CD4-positive, alpha-beta memory T cell (primary cell): ENCODE measurements around the gene RNF4. TPM values are rescaled to one million over a fixed set of nuclear protein-coding genes. Genes with fewer than 3 reads are reported as not detected.
"Not testable (repeated sequence)": the region's sequence is repeated elsewhere in the genome, so short reads cannot be mapped to it uniquely, and the experiment has no call there.

Experiments used
- CTCF ChIA-PET: fragments of 350-600 bp; sonication (Branson Sonifier 250); formaldehyde crosslinking; loops from one replicate; lab custom pipeline; 2021; ENCODE audit warnings: inconsistent platforms; ENCODE audit not compliant: partially characterized antibody; lab: Charles Lee
- POLR2A ChIA-PET: fragments of 350-600 bp; sonication (Branson Sonifier 250); formaldehyde crosslinking; loops from one replicate; lab custom pipeline; 2021; ENCODE audit not compliant: partially characterized antibody; lab: Charles Lee
- DNase-seq, 5 donors: peaks; one replicate each; pipeline versions ENCODE4 v3.0.0 to v3.0.0-alpha.2; 2020 to 2022; ENCODE audit warnings: mixed read lengths in 1 of 5
- H3K27ac ChIP-seq: one replicate; pipeline ENCODE4 v1.7.0; 2013; ENCODE audit warnings: low read depth, low read length
- H3K27me3 ChIP-seq: 2 replicates; pipeline ENCODE4 v1.7.0; 2013; ENCODE audit warnings: mild to moderate bottlenecking, low read length, moderate library complexity; ENCODE audit not compliant: insufficient read depth
- H3K36me3 ChIP-seq: 2 replicates; pipeline ENCODE4 v1.7.0; 2013; ENCODE audit warnings: mild to moderate bottlenecking, low read length, moderate library complexity; ENCODE audit not compliant: insufficient read depth
- H3K4me1 ChIP-seq: 2 replicates; pipeline ENCODE4 v1.7.0; 2013; ENCODE audit warnings: mild to moderate bottlenecking, low read length, moderate library complexity; ENCODE audit not compliant: insufficient read depth
- H3K4me3 ChIP-seq, 2 donors: one replicate each; pipeline ENCODE4 v1.7.0; 2013; ENCODE audit warnings: low read length in 2 of 2, mild to moderate bottlenecking in 1 of 2
- H3K9me3 ChIP-seq, 2 donors: one replicate each; pipeline ENCODE4 v1.7.0; 2013; ENCODE audit warnings: low read length in 2 of 2, control low read depth in 1 of 2; ENCODE audit not compliant: control insufficient read depth in 1 of 2
- H3K27ac Mint-ChIP-seq, 7 donors: one replicate each; pipeline ENCODE4 v1.8.0; 2020 to 2021; ENCODE audit warnings: mixed read lengths in 7 of 7, mild to moderate bottlenecking in 6 of 7, inconsistent platforms in 3 of 7, moderate library complexity in 3 of 7
- H3K27me3 Mint-ChIP-seq, 2 donors: one replicate each; pipeline ENCODE4 v1.8.0; 2020 to 2021; ENCODE audit warnings: mixed read lengths in 2 of 2
- H3K36me3 Mint-ChIP-seq, 2 donors: one replicate each; pipeline ENCODE4 v1.8.0; 2020 to 2021; ENCODE audit warnings: mixed read lengths in 2 of 2, inconsistent platforms in 1 of 2, mild to moderate bottlenecking in 1 of 2
- H3K4me1 Mint-ChIP-seq, 4 donors: one replicate each; pipeline ENCODE4 v1.8.0; 2020 to 2021; ENCODE audit warnings: mixed read lengths in 4 of 4, mild to moderate bottlenecking in 1 of 4
- H3K4me3 Mint-ChIP-seq, 8 donors: one replicate each; pipeline ENCODE4 v1.8.0; 2020 to 2021; ENCODE audit warnings: mixed read lengths in 8 of 8, mild to moderate bottlenecking in 7 of 8, moderate library complexity in 6 of 8, inconsistent platforms in 3 of 8
- H3K9me3 Mint-ChIP-seq, 8 donors: one replicate each; pipeline ENCODE4 v1.8.0; 2020 to 2021; ENCODE audit warnings: mixed read lengths in 8 of 8, mild to moderate bottlenecking in 5 of 8, inconsistent platforms in 3 of 8, moderate library complexity in 1 of 8
- intact Hi-C: fragments of 100-400 bp; cut with micrococcal nuclease; formaldehyde crosslinking; loops from one replicate; pipeline ENCODE4 v1.15.1; 2023
- polyA plus RNA-seq, 2 donors: library from polyadenylated mRNA; unstranded; fragments of 300-500 nt; fragmentation: Illumina TruSeq; gene quantifications; one replicate each; pipeline ENCODE4 v1.2.3, GENCODE V29; 2021
- total RNA-seq, 2 experiments: library from RNA; stranded (reverse); gene quantifications; one replicate each; pipeline ENCODE4 v1.2.3, GENCODE V29; 2021

The RNF4 gene
- total and polyA plus RNA-seq, 4 experiments from 2014 or later: 68.0 to 105 (median 99.0) TPM

GRCh38 chr4:2465032-2465431, 3.9 kb upstream of the RNF4 start:
- Histone ChIP-seq H3K27ac (no peak overlapping the region), H3K4me1 (peaks cover 29% of the 10 kb centered on the region), H3K4me3 (no peak overlapping the region), H3K9me3 (no peaks in the 10 kb centered on the region), H3K27me3 (no peaks in the 10 kb centered on the region), H3K36me3 (no peaks in the 10 kb centered on the region)
- Mint-ChIP-seq H3K9me3 (no peaks in the 10 kb centered on the region), H3K4me1 (peaks cover 11 to 31% (median 22%) of the 10 kb centered on the region in 4 donors), H3K4me3 (no peak overlapping the region), H3K27ac (no peak overlapping the region), H3K27me3 (no peaks in the 10 kb centered on the region), H3K36me3 (peaks cover 3 to 12% of the 10 kb centered on the region in 2 donors)
- ChIA-PET POLR2A (interaction anchor here (0.8 to 1.7 kb wide), 2 partner anchors 19 to 245 kb away, joined by 3 to 5 read pairs; no protein-coding TSS in a partner anchor), CTCF (interaction anchor here (1.4 to 5.5 kb wide), 4 partner anchors 20 to 246 kb away, joined by 4 to 49 read pairs (median 8); no protein-coding TSS in a partner anchor)
- no peak for DNase-seq
- intact Hi-C loops: loop anchor here (5.0 kb wide), 1 partner anchor 37 kb away; no protein-coding TSS in a partner anchor

GRCh38 chr4:2465544-2465943, 3.4 kb upstream of the RNF4 start:
- H3K27me3 Mint-ChIP-seq, H3K27ac Mint-ChIP-seq: not testable (repeated sequence)
- POLR2A ChIA-PET: interaction anchor here (0.7 to 1.2 kb wide), 4 partner anchors 10 to 206 kb away, joined by 3 read pairs; partner anchors contain the start of genes CFAP99 and ZFYVE28

GRCh38 chr4:2469192-2469984, 482 bp downstream of the RNF4 start:
- H3K27me3 Mint-ChIP-seq: no peaks in the 10 kb centered on the region
- Histone ChIP-seq H3K9me3 (no peaks in the 10 kb centered on the region), H3K4me3 (peak overlapping the region; percentile 67 to 84), H3K4me1 (peaks cover 60% of the 10 kb centered on the region), H3K27me3 (no peaks in the 10 kb centered on the region), H3K36me3 (peaks cover 16% of the 10 kb centered on the region), H3K27ac (peak overlapping the region; percentile 98)
- peak overlapping the region; percentile 96 to 99 (median 98) for H3K27ac Mint-ChIP-seq
- H3K36me3 Mint-ChIP-seq: peaks cover 23 to 41% of the 10 kb centered on the region in 2 donors
- intact Hi-C loops: loop anchor here (1.0 to 5.0 kb wide), 6 partner anchors 16 to 493 kb away; partner anchors contain the start of genes FAM193A, GRK4, HAUS3 and MXD4
- POLR2A ChIA-PET: interaction anchor here (0.7 to 5.6 kb wide), 29 partner anchors 8 to 599 kb away, joined by 3 to 92 read pairs (median 6); partner anchors contain the start of genes CFAP99, FAM193A, HAUS3 and MXD4
- CTCF ChIA-PET: interaction anchor here (0.8 to 2.6 kb wide), 7 partner anchors 15 to 776 kb away, joined by 3 to 15 read pairs (median 4); partner anchors contain the start of genes CFAP99 and ZFYVE28
- H3K9me3 Mint-ChIP-seq: no peaks in the 10 kb centered on the region
- peaks cover 28 to 66% (median 44%) of the 10 kb centered on the region in 4 donors for H3K4me1 Mint-ChIP-seq
- peak; percentile 76 to 84 (median 79) for DNase-seq
- peak overlapping the region; percentile 95 to 98 (median 95) for H3K4me3 Mint-ChIP-seq

More at GRCh38 chr4:2465544-2465943, 3.4 kb upstream of the RNF4 start:
- H3K36me3 ChIP-seq, H3K9me3 ChIP-seq, H3K9me3 Mint-ChIP-seq, H3K4me3 ChIP-seq, H3K4me3 Mint-ChIP-seq, H3K27ac ChIP-seq, H3K27me3 ChIP-seq, DNase-seq: not testable (repeated sequence)
- H3K36me3 Mint-ChIP-seq: peaks cover 5 to 15% of the 10 kb centered on the region in 2 donors
- intact Hi-C loops: loop anchor here (5.0 kb wide), 1 partner anchor 37 kb away; no protein-coding TSS in a partner anchor
- CTCF ChIA-PET: interaction anchor here (1.1 to 5.5 kb wide), 3 partner anchors 19 to 246 kb away, joined by 3 to 49 read pairs (median 10); no protein-coding TSS in a partner anchor
- H3K4me1 ChIP-seq: peaks cover 34% of the 10 kb centered on the region
- peaks cover 16 to 36% (median 27%) of the 10 kb centered on the region in 4 donors for H3K4me1 Mint-ChIP-seq

GRCh38 chr4:2470791-2471190, 1.9 kb downstream of the RNF4 start:
- Histone ChIP-seq H3K4me1 (peaks cover 72% of the 10 kb centered on the region), H3K27ac (peak overlapping the region; percentile 98), H3K4me3 (peak overlapping the region; percentile 67 to 84), H3K36me3 (peaks cover 16% of the 10 kb centered on the region), H3K9me3 (no peaks in the 10 kb centered on the region), H3K27me3 (no peaks in the 10 kb centered on the region)
- Mint-ChIP-seq H3K36me3 (peaks cover 26 to 44% of the 10 kb centered on the region in 2 donors), H3K9me3 (no peaks in the 10 kb centered on the region), H3K4me3 (peak overlapping the region; percentile 95 to 98 (median 95)), H3K4me1 (peaks cover 31 to 71% (median 53%) of the 10 kb centered on the region in 4 donors), H3K27ac (peak overlapping the region; percentile 96 to 99 (median 98)), H3K27me3 (no peaks in the 10 kb centered on the region)
- DNase-seq: peak in 1 of 5 donors; percentile 47
- ChIA-PET POLR2A (interaction anchor here (1.2 to 5.6 kb wide), 5 partner anchors 11 to 491 kb away, joined by 3 to 92 read pairs (median 6); partner anchors contain the start of genes CFAP99 and ZFYVE28), CTCF (interaction anchor here (0.8 to 1.6 kb wide), 2 partner anchors 9 to 64 kb away, joined by 3 to 4 read pairs; no protein-coding TSS in a partner anchor)
- intact Hi-C loops: no loop called here

- peaks cover 16% of the 10 kb centered on the region for H3K36me3 ChIP-seq
- intact Hi-C loops: no loop called here
- DNase-seq: no peak
- Mint-ChIP-seq H3K27me3 (no peaks in the 10 kb centered on the region), H3K27ac (peak overlapping the region in 5 of 7 donors; percentile 13 to 99 (median 78)), H3K4me3 (peak overlapping the region in 2 of 8 donors; percentile 48 to 95), H3K9me3 (no peaks in the 10 kb centered on the region), H3K36me3 (peaks cover 31 to 51% of the 10 kb centered on the region in 2 donors), H3K4me1 (peaks cover 39 to 83% (median 59%) of the 10 kb centered on the region in 4 donors)
- no peaks in the 10 kb centered on the region for H3K27me3 ChIP-seq
- H3K4me3 ChIP-seq: no peak overlapping the region
- ChIA-PET CTCF (interaction anchor here (0.9 to 1.6 kb wide), 2 partner anchors 10 to 251 kb away, joined by 3 to 4 read pairs; no protein-coding TSS in a partner anchor), POLR2A (interaction anchor here (1.1 to 5.6 kb wide), 3 partner anchors 12 to 65 kb away, joined by 4 to 92 read pairs (median 4); partner anchors contain the start of gene CFAP99)
- H3K27ac ChIP-seq: peak overlapping the region; percentile 98
- H3K9me3 ChIP-seq: no peaks in the 10 kb centered on the region
- H3K4me1 ChIP-seq: peaks cover 82% of the 10 kb centered on the region
These were observed 3.3 kb downstream of the RNF4 start for GRCh38 chr4:2472187-2472586.

- H3K27ac ChIP-seq: no peak overlapping the region
- H3K4me3 ChIP-seq: no peak overlapping the region
- Mint-ChIP-seq H3K36me3 (peaks cover 12 to 38% of the 10 kb centered on the region in 2 donors), H3K4me1 (peaks cover 63 to 96% (median 75%) of the 10 kb centered on the region in 4 donors), H3K9me3 (no peaks in the 10 kb centered on the region), H3K4me3 (peak overlapping the region in 6 of 8 donors; percentile 43 to 86 (median 60)), H3K27ac (peak overlapping the region in 3 of 7 donors; percentile 19 to 77 (median 30)), H3K27me3 (no peaks in the 10 kb centered on the region)
- POLR2A ChIA-PET: interaction anchor here (2.2 kb wide), 1 partner anchor 9 kb away, joined by 8 read pairs; the partner anchor contains the start of gene RNF4
- H3K36me3 ChIP-seq: peaks cover under 1% of the 10 kb centered on the region
- H3K4me1 ChIP-seq: peaks cover 97% of the 10 kb centered on the region
- H3K9me3 ChIP-seq: no peaks in the 10 kb centered on the region
- H3K27me3 ChIP-seq: no peaks in the 10 kb centered on the region
- CTCF ChIA-PET: no interaction called here
- no peak for DNase-seq
- intact Hi-C loops: no loop called here
These were observed 9.3 kb downstream of the RNF4 start for GRCh38 chr4:2478229-2478628.
